HG03139 (cell line): Measurements from ENCODE around the gene EIF3CL.
"Not testable (repeated sequence)": the region's sequence is repeated elsewhere in the genome, so short reads cannot be mapped to it uniquely, and the experiment has no call there.

Source experiments
- ATAC-seq: cut with Tn5 transposase; IDR thresholded peaks from one replicate; pipeline ENCODE4 v1.9.1; 2021; ENCODE audit not compliant: unreplicated experiment

The EIF3CL gene

DNA sequence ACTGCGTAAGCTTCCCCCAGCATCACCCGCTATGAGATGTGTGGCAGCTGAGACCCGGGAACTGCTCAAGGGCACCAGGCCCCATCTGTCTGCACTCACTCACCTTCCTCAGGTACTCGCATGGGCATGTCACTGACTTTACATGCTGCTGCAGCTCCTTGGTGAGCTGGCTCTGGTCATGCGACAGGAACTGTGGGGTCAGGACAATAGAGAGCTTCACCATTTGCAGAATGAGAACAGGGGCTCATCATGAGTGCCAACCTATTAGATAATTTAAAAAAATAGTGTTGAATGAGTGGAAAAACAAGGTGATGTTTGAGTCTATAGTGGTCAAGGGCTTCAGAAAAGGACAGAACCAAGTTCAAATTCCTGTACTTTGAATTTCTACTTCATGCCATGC lies 41.0 kb downstream of the EIF3CL start:
- not testable (repeated sequence) for ATAC-seq

DNA sequence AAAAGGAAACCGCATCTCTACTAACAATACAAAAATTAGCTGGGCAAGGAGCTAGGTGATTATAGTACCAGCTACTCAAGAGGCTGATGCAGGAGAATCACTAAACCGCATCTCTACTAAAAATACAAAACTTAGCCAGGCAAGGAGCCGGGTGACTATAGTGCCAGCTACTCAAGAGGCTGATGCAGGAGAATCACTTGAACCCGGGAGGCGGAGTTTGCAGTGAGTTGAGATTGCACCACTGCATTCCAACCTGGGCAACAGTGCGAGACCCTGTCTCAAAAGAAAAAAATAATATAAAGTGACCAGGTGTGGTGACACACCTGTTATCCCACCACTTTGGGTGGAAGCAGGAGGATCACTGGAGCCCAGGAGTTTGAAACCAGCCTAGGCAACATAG lies 65.4 kb downstream of the EIF3CL start:
- not testable (repeated sequence) for ATAC-seq

DNA sequence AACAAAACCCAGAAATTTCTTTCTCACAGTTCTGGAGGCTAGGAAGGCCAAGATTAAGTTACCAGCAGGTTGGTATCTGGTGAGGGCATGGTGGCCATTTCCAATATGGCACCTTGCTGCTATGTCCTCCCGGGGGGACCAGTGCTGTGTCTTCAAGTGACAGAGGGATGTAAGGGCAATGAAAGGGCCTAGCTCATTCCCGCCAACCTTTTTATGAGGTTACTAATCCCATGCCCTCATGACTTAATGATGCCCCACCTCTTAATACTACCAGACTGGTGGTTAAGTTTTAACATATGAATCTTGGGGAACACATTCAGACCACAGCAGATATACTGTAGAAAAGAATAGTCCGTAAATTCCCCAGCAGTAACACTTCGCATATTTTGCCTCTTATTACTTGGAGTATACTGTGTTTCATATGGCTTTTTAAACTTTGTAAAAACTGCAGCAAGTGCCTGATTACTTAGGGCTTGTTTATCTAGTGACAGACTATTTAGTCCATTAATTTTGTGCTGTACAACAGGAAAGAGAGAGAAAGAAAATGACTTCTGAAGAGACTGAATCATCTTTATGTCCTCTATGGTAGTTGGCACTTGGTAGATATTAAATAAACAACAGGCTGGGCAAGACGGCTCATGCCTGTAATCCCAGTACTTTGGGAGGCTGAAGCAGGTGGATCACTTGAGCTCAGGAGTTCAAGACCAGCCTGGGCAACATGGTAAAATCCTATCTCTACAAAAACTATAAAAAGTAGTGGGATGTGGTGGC lies 66.5 kb downstream of the EIF3CL start:
- ATAC-seq, result not testable (repeated sequence)

DNA sequence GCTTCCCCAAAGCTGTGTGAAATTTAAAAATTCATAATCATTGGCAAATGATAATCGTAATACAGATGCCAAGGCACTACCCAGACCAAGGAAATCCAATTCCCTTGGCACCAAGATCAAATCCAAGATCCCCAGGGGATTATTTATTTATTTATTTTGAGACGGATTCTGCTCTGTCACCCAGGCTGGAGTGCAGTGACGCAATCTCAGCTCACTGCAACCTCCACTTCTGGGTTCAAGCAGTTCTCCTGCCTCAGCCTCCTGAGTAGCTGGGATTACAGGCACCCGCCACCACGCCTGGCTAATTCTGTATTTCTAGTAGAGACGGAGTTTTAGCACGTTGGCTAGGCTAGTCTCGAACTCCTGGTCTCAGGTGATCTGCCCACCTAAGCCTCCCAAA lies 68.0 kb downstream of the EIF3CL start:
- not testable (repeated sequence) for ATAC-seq

DNA sequence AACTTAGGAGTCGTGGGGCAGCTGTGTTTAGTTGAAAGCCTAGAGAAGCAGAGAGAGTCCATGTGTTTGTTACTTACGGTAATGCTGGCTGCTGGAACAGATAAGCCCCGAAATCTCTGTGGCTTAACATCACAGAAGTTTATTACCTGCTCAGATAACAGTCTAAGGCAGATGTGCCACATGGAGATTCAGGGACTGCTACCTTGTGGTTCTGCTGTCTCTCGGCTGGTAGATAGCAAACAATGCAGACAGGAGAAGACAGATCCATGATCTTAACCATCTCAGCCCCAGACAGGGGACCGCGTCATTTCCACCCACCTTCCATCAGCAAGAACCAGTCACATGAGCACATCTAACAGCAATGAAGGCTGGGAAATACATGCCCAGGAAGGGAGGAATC lies 71.0 kb downstream of the EIF3CL start:
- ATAC-seq, result not testable (repeated sequence)

DNA sequence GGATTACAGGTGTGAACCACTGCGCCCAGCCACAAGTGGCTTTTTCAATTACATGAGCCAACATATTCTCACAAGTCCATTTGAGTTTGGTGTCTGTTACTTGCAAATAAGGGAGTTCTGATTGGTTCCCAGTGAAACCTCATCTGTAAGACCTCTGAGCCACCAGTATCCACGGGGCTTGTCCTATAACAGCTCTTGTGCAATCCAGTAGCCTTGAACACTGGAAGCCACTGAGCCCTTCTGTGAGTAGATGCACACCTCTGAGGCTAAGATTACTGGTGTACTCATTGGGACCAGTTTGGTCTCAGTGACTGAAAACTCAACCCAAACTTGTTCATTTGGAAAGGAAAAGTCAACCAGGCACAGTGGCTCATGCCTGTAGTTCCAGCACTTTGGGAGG lies 72.7 kb downstream of the EIF3CL start:
- ATAC-seq, result not testable (repeated sequence)

DNA sequence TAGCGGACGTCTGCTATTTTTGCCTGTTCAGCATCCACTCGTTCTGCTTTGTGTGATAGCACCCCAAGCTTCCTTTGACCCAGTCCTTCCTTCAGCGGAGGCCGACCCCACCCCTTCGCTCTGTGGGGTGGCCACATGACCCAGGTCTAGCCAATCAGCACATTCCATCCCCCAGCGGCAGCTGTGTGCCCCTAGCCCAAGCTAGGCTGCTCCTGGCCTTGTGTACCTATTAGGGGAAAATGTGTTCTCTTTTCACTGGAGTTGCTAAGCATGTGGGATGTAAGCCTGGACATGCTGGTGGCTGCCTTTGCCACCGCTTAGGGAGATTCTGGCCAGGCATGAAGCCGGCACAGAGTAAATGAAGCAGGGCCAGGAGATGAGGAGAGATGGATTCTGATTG lies 73.4 kb downstream of the EIF3CL start:
- not testable (repeated sequence) for ATAC-seq
